Vagina (tissue), 2 donors: ENCODE measurements around the gene RSF1.

Experiments used
- CTCF ChIP-seq, 3 experiments: fragments of 450-650 bp in 2 of 3; fragments of 200-600 bp in 1 of 3; sonication (generic) in 1 of 3; IDR thresholded peaks; one replicate each; pipeline ENCODE4 v1.5.1; 2017 to 2019; ENCODE audit warnings: antibody characterized with exemption in 3 of 3, mild to moderate bottlenecking in 2 of 3, moderate library complexity in 2 of 3
- POLR2A ChIP-seq, 2 donors: fragments of 450-650 bp; IDR thresholded peaks; one replicate each; pipeline ENCODE4 v1.6.1; 2017; ENCODE audit warnings: antibody characterized with exemption in 2 of 2, mild to moderate bottlenecking in 2 of 2, moderate library complexity in 2 of 2
- POLR2AphosphoS5 ChIP-seq, 2 donors: sonication (generic); formaldehyde crosslinking; IDR thresholded peaks; one replicate each; pipeline ENCODE4 v1.9.0; 2017; ENCODE audit warnings: antibody characterized with exemption in 2 of 2, mild to moderate bottlenecking in 2 of 2, low read depth in 1 of 2; ENCODE audit not compliant: insufficient read depth in 1 of 2

- TF ChIP-seq POLR2A (IDR thresholded peaks at IDR 0.05), result no peak
- TF ChIP-seq CTCF (IDR thresholded peaks at IDR 0.05), result no peak
- TF ChIP-seq POLR2AphosphoS5 (IDR thresholded peaks at IDR 0.05; ENCODE audit: insufficient read depth in 1 of 2, low read depth in 1 of 2), result no peak
These were observed 31.3 kb downstream of the RSF1 start for GRCh38 chr11:77789061-77789730.
